Measurements from ENCODE around the gene VPS35.

VPS35 gene

GRCh38 chr16:46688654-46689364 is at the start of gene VPS35:
Gene VPS35 (minus strand): TSS chr16:46689178. CDS start chr16:46689133, 45 bp downstream.
- H3K27ac ChIP-seq, result peak within 1 kb of the TSS; percentile 83
- TF ChIP-seq CTCF (conservative IDR thresholded peaks at IDR 0.05) (no peak; the same call in 1 of the 2 replicates), ZFX (IDR thresholded peaks at IDR 0.05) (peak; percentile 84)

- TF ChIP-seq CTCF (conservative IDR thresholded peaks at IDR 0.05), result no peak
- TF ChIP-seq ZFX (IDR thresholded peaks at IDR 0.05), result no peak
- no peak overlapping the region for H3K27ac ChIP-seq
Measured at GRCh38 chr16:46737621-46738214, 48.7 kb upstream of the VPS35 start.

- no peak for TF ChIP-seq CTCF (conservative IDR thresholded peaks at IDR 0.05)
- no peak for TF ChIP-seq ZFX (IDR thresholded peaks at IDR 0.05)
- H3K27ac ChIP-seq, result no peak overlapping the region
Measured at GRCh38 chr16:46736695-46737094, 47.7 kb upstream of the VPS35 start.

GRCh38 chr16:46733319-46733830 is 44.4 kb upstream of the VPS35 start:
- TF ChIP-seq ZFX (IDR thresholded peaks at IDR 0.05) (no peak), CTCF (conservative IDR thresholded peaks at IDR 0.05) (no peak)
- no peak overlapping the region for H3K27ac ChIP-seq

- TF ChIP-seq ZFX (IDR thresholded peaks at IDR 0.05) (no peak), CTCF (conservative IDR thresholded peaks at IDR 0.05) (no peak)
- no peak overlapping the region for H3K27ac ChIP-seq
Measured at GRCh38 chr16:46732561-46732960, 43.6 kb upstream of the VPS35 start.

GRCh38 chr16:46731691-46732555 is 42.9 kb upstream of the VPS35 start:
- TF ChIP-seq CTCF (conservative IDR thresholded peaks at IDR 0.05), result no peak
- TF ChIP-seq ZFX (IDR thresholded peaks at IDR 0.05), result no peak
- H3K27ac ChIP-seq, result no peak overlapping the region

Data from C4-2B (cell line).